Uterus (tissue), 4 donors: ENCODE results near the gene FANCC. TPM values are rescaled to one million over a fixed set of nuclear protein-coding genes. Genes with fewer than 3 reads are reported as not detected.

Experiments used
- DNase-seq, 2 donors: peaks; one replicate each; pipeline ENCODE4 v3.0.0-alpha.2; 2019 to 2020
- H3K27ac ChIP-seq, 2 donors: fragments of 200-600 bp; sonication (generic); 1 replicate in 1 of 2; 2 replicates in 1 of 2; pipeline ENCODE4 v1.5.1; 2016 to 2018
- H3K27me3 ChIP-seq, 2 donors: fragments of 200-600 bp; sonication (generic); one replicate each; pipeline ENCODE4 v1.5.1; 2018 to 2019; ENCODE audit warnings: control low read depth in 1 of 2
- H3K36me3 ChIP-seq, 2 donors: fragments of 200-600 bp; sonication (generic); one replicate each; pipeline ENCODE4 v1.5.1; 2019; ENCODE audit warnings: control low read depth in 1 of 2
- H3K4me1 ChIP-seq, 2 donors: fragments of 200-600 bp; sonication (generic); one replicate each; pipeline ENCODE4 v1.5.1; 2018 to 2019; ENCODE audit warnings: control low read depth in 1 of 2
- H3K4me3 ChIP-seq, 2 donors: fragments of 200-600 bp; sonication (generic); 1 replicate in 1 of 2; 2 replicates in 1 of 2; pipeline ENCODE4 v1.5.1; 2018 to 2019; ENCODE audit warnings: mild to moderate bottlenecking in 1 of 2
- H3K9me3 ChIP-seq, 2 donors: fragments of 200-600 bp; sonication (generic); one replicate each; pipeline ENCODE4 v1.5.1; 2019; ENCODE audit warnings: control low read depth in 1 of 2
- CTCF ChIP-seq, 4 experiments: fragments of 200-600 bp in 2 of 4; fragments of 450-650 bp in 2 of 4; sonication (generic) in 2 of 4; IDR thresholded peaks; one replicate each; pipeline ENCODE4 v1.5.1; 2016 to 2019; ENCODE audit warnings: antibody characterized with exemption in 4 of 4, mild to moderate bottlenecking in 2 of 4, moderate library complexity in 1 of 4
- POLR2A ChIP-seq, 2 donors: fragments of 450-650 bp; IDR thresholded peaks; one replicate each; pipeline ENCODE4 v1.6.1; 2016; ENCODE audit warnings: antibody characterized with exemption in 2 of 2, mild to moderate bottlenecking in 1 of 2, moderate library complexity in 1 of 2
- intact Hi-C: fragments of 100-400 bp; cut with DNase I; formaldehyde crosslinking; loops from one replicate; pipeline ENCODE4 v1.15.1; 2023; ENCODE audit warnings: low total_unique reads
- total RNA-seq, 4 donors: library from RNA; depleted of rRNA in 3 of 4; stranded (reverse); fragments of >200 nt in 3 of 4; gene quantifications; one replicate each; pipeline versions ENCODE4 v1.1.0 to v1.2.4, GENCODE V29; 2014 to 2023
- donor health status: DM: yes; HTN: yes; CAD: no.

Gene FANCC
- total RNA-seq, 4 donors from 2014 or later = 4.1 to 21.4 (median 15.9) TPM

GRCh38 chr9:95181226-95181818 is 136.2 kb downstream of the FANCC start:
- Histone ChIP-seq H3K4me3 (no peak overlapping the region), H3K27me3 (no peaks in the 10 kb centered on the region), H3K9me3 (no peaks in the 10 kb centered on the region), H3K36me3 (no peaks in the 10 kb centered on the region), H3K4me1 (no peaks in the 10 kb centered on the region), H3K27ac (no peak overlapping the region)
- no peak for DNase-seq
- TF ChIP-seq CTCF (IDR thresholded peaks at IDR 0.05) (peak in 3 of 4 experiments; percentile 8 to 30 (median 9)), POLR2A (IDR thresholded peaks at IDR 0.05) (no peak)
- intact Hi-C loops = no loop called here

GRCh38 chr9:95177617-95178016 is 139.9 kb downstream of the FANCC start:
- no peak for TF ChIP-seq CTCF (IDR thresholded peaks at IDR 0.05)
- TF ChIP-seq POLR2A (IDR thresholded peaks at IDR 0.05) = no peak
- no peak for DNase-seq
- no peaks in the 10 kb centered on the region for H3K27me3 ChIP-seq
- intact Hi-C loops = no loop called here
- no peaks in the 10 kb centered on the region for H3K9me3 ChIP-seq
- no peak overlapping the region for H3K4me3 ChIP-seq
- H3K4me1 ChIP-seq = no peaks in the 10 kb centered on the region
- no peak overlapping the region for H3K27ac ChIP-seq
- H3K36me3 ChIP-seq = no peaks in the 10 kb centered on the region

- DNase-seq = no peak
- Histone ChIP-seq H3K9me3 (no peaks in the 10 kb centered on the region), H3K4me1 (no peaks in the 10 kb centered on the region), H3K27me3 (no peaks in the 10 kb centered on the region), H3K27ac (no peak overlapping the region), H3K36me3 (no peaks in the 10 kb centered on the region), H3K4me3 (no peak overlapping the region)
- intact Hi-C loops = no loop called here
- TF ChIP-seq CTCF (IDR thresholded peaks at IDR 0.05) (no peak), POLR2A (IDR thresholded peaks at IDR 0.05) (no peak)
Observed at GRCh38 chr9:95176755-95177319, 140.7 kb downstream of the FANCC start.

- no peaks in the 10 kb centered on the region for H3K27me3 ChIP-seq
- no peak for DNase-seq
- no peak overlapping the region for H3K4me3 ChIP-seq
- H3K27ac ChIP-seq = no peak overlapping the region
- no peaks in the 10 kb centered on the region for H3K4me1 ChIP-seq
- no peaks in the 10 kb centered on the region for H3K9me3 ChIP-seq
- intact Hi-C loops = no loop called here
- no peak for TF ChIP-seq POLR2A (IDR thresholded peaks at IDR 0.05)
- TF ChIP-seq CTCF (IDR thresholded peaks at IDR 0.05) = no peak
- no peaks in the 10 kb centered on the region for H3K36me3 ChIP-seq
Observed at GRCh38 chr9:95175523-95175922, 142.0 kb downstream of the FANCC start.

- TF ChIP-seq CTCF (IDR thresholded peaks at IDR 0.05) (no peak), POLR2A (IDR thresholded peaks at IDR 0.05) (no peak)
- Histone ChIP-seq H3K4me3 (no peak overlapping the region), H3K4me1 (no peaks in the 10 kb centered on the region), H3K36me3 (no peaks in the 10 kb centered on the region), H3K27me3 (no peaks in the 10 kb centered on the region), H3K27ac (no peak overlapping the region), H3K9me3 (no peaks in the 10 kb centered on the region)
- intact Hi-C loops = no loop called here
- no peak for DNase-seq
Observed at GRCh38 chr9:95174038-95174437, 143.5 kb downstream of the FANCC start.
